ENCODE data around the gene ZNF10.

ZNF10 gene

GRCh38 chr12:133202493-133203343 is 72.3 kb downstream of the ZNF10 start:
- no peak for DNase-seq

DNA sequence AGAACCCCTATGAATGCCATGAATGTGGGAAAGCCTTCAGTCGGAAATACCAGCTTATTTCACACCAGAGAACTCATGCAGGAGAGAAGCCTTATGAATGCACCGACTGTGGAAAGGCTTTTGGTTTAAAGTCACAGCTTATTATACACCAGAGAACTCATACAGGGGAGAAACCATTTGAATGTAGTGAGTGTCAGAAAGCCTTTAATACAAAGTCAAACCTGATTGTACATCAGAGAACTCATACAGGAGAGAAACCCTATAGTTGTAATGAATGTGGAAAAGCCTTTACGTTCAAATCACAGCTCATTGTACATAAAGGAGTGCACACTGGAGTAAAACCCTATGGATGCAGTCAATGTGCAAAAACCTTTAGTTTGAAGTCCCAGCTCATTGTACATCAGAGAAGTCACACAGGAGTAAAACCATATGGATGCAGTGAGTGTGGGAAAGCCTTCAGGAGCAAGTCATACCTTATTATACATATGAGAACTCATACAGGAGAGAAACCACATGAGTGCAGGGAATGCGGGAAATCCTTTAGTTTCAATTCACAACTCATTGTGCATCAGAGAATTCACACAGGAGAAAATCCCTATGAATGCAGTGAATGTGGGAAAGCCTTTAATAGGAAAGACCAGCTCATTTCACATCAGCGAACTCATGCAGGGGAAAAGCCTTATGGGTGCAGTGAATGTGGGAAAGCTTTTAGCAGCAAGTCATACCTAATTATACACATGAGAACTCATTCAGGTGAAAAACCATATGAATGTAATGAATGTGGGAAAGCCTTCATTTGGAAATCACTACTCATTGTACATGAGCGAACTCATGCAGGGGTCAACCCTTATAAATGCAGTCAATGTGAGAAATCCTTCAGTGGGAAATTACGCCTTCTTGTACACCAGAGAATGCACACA is 73.2 kb downstream of the ZNF10 start:
- no peak for DNase-seq

- DNase-seq: no peak
Measured at GRCh38 chr12:133204264-133204603, 73.8 kb downstream of the ZNF10 start.

DNA sequence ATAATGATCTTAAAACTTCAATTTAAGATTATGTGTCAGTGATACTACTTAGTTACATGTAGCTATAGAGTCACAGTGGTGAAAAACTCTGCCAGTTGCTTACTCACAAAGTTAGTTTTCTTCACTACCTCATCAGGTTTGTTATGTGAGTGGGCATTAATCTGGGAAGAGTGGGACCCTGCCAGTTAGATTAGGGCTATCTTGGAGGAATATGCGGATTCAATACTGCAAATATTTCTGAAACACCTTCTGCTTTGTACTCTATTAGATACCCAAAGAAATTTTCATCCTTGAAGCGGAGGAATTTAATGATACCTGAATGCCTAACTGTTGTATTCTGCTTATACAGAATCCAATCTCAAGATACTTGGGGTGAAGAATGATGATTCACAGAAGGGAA is 76.0 kb downstream of the ZNF10 start:
- DNase-seq: no peak

Data from stimulated activated CD4-positive, alpha-beta T cell treated with anti-CD3 and anti-CD28 coated beads, Interleukin-1b, Interleukin-23, amount 100 ng/mL, for 48 hours (primary cell).